Stimulated activated CD8-positive, alpha-beta memory T cell treated with anti-CD3 and anti-CD28 coated beads, Interleukin-7, amount 100 ng/mL, for 1 hour (primary cell): ENCODE data around the gene MEGF6.

Source experiments
- DNase-seq, 2 donors: peaks; one replicate each; pipeline ENCODE4 v3.0.0-alpha.2; 2020; ENCODE audit warnings: low read depth in 2 of 2

The MEGF6 gene

GRCh38 chr1:3645666-3646355, 34.5 kb upstream of the MEGF6 start:
- DNase-seq, result no peak

GRCh38 chr1:3645247-3645646, 33.9 kb upstream of the MEGF6 start:
- DNase-seq, result no peak

- DNase-seq, result no peak
Measured at GRCh38 chr1:3644273-3644672, 33.0 kb upstream of the MEGF6 start.

GRCh38 chr1:3642919-3643675, 31.8 kb upstream of the MEGF6 start:
- no peak for DNase-seq

DNA sequence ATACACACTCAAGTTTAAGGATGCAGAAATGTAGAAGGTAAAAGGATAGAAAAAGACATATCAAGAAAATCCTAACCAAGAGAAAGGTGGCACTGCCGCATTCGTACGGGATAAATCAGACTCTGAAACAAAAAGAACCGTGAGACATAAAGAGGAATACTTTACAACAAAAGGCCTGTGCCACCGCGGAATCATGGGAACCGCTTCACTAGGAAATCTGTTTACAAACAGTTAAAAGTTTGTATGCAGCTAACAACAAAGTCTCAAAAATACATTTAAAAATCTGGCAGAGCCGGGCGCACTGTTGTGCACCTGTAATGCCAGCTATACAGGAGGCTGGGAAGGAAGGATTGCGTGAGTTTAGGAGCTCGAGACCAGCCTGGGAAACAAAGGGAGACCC, 30.5 kb upstream of the MEGF6 start:
- DNase-seq, result no peak

DNA sequence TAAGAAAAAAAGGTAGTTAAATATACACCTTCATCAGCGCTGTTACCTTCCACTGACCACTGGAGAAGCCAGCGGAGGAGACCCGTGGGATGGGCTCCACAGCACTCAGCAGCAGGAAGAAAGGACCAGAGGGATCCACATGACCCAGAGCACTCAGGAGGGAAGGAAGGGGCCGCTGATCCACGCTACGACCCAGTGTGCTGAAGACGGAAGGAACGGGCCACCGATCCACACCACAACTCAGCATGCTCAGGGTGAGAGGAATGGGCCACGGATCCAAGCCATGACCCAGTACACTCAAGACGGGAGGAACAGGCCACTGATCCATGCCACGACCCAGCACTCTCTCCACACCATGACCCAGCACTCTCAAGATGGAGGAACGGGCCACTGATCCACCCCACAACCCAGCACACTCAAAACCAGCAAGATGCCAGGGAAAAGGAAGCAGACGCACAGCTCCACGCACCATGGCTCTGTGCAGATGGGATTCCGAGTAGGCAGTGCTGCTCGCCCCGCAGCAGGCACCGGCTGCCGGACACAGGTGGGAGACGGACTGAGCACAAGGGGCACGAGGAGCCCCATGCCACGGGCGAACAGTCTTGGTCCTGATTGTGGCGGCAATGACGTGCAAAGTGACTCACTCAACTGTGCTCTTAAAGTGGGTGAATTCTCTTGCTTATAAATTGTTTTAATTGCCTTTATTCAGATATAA, 29.9 kb upstream of the MEGF6 start:
- no peak for DNase-seq

- no peak for DNase-seq
Measured at GRCh38 chr1:3640121-3640837, 29.0 kb upstream of the MEGF6 start.

- DNase-seq, result no peak
Measured at GRCh38 chr1:3639397-3639911, 28.1 kb upstream of the MEGF6 start.

GRCh38 chr1:3638676-3639075, 27.4 kb upstream of the MEGF6 start:
- DNase-seq, result no peak

GRCh38 chr1:3638027-3638426, 26.7 kb upstream of the MEGF6 start:
- DNase-seq, result no peak

DNA sequence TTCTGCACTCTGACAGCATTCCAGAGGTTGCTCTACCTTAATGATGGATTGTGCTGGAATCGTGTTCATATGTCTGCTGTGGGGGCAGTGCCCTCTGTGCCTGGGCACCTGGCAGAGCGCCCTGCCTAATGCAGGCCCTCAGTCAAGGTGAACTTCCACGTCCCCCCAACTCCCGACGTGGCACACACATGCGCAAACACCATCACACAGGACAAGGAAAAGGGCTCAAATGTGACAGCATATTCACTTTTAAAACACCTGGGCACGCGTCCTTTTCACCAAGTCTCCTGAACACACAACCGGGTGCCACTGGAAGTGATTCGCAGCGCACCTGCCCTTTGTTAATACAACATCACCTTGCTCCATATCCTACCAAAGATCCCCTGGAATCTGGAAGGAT, 25.2 kb upstream of the MEGF6 start:
- no peak for DNase-seq

DNA sequence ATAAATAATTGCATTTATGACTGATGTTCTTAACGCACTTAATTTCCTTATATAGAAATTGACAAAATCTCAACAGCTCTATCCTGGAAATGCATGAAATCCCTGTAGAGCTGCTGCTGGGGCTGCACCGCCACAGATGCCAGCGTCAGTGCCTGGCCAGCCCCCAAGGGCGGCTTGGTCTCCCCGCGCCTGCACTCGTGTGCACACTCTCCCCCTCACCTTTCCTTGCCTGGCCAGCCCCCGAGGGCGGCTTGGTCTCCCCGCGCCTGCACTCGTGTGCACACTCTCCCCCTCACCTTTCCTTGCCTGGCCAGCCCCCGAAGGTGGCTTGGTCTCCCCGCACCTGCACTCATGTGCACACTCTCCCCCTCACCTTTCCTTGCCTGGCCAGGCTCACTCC, 24.8 kb upstream of the MEGF6 start:
- DNase-seq, result no peak

GRCh38 chr1:3634059-3634800, 22.9 kb upstream of the MEGF6 start:
- DNase-seq, result no peak

- no peak for DNase-seq
Measured at GRCh38 chr1:3633344-3634058, 22.2 kb upstream of the MEGF6 start.

GRCh38 chr1:3632716-3633343, 21.5 kb upstream of the MEGF6 start:
- DNase-seq, result no peak

GRCh38 chr1:3632298-3632697, 21.0 kb upstream of the MEGF6 start:
- no peak for DNase-seq

- DNase-seq, result no peak
Measured at GRCh38 chr1:3631320-3632260, 20.3 kb upstream of the MEGF6 start.

GRCh38 chr1:3630914-3631313, 19.6 kb upstream of the MEGF6 start:
- DNase-seq, result no peak

DNA sequence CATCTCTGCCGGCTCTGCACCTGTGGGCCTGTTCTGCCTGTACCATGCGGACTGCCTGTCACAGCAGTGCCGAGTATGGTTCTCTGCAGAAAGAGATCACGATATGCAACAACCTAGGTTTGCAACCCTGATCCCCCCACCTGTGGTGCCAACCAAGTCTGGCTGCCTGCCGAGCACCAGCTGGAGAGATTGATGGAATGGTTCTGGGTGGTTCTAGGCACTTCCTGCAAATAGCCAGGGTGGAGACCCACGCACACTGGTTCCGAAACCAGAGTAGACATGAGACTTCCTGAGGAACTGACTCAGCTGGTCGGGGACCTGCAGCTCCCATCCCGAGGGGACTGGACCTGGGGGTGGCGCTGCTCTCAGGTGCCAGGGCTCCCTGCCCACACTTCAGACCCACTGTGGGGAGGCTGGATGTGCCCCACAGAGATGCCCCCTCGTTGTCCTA, 18.9 kb upstream of the MEGF6 start:
- DNase-seq, result no peak
